Thyroid gland (tissue), 4 donors: ENCODE data around the gene TANGO2.

Experiments used
- POLR2A ChIP-seq, 2 donors: fragments of 450-650 bp; IDR thresholded peaks; one replicate each; pipeline ENCODE4 v1.6.1; 2017; ENCODE audit warnings: antibody characterized with exemption in 2 of 2, mild to moderate bottlenecking in 2 of 2, moderate library complexity in 1 of 2
- TF ChIP-seq, protein P1 (sequence below), 6 experiments: fragments of 200-600 bp in 3 of 6; fragments of 450-650 bp in 3 of 6; sonication (generic) in 3 of 6; IDR thresholded peaks; one replicate each; pipeline ENCODE4 v1.5.1; 2016 to 2019; ENCODE audit warnings: antibody characterized with exemption in 6 of 6, mild to moderate bottlenecking in 2 of 6, inconsistent platforms in 1 of 6, moderate library complexity in 1 of 6

GRCh38 chr22:20031732-20032406, 11.0 kb downstream of the TANGO2 start:
- TF ChIP-seq, protein P1, sequence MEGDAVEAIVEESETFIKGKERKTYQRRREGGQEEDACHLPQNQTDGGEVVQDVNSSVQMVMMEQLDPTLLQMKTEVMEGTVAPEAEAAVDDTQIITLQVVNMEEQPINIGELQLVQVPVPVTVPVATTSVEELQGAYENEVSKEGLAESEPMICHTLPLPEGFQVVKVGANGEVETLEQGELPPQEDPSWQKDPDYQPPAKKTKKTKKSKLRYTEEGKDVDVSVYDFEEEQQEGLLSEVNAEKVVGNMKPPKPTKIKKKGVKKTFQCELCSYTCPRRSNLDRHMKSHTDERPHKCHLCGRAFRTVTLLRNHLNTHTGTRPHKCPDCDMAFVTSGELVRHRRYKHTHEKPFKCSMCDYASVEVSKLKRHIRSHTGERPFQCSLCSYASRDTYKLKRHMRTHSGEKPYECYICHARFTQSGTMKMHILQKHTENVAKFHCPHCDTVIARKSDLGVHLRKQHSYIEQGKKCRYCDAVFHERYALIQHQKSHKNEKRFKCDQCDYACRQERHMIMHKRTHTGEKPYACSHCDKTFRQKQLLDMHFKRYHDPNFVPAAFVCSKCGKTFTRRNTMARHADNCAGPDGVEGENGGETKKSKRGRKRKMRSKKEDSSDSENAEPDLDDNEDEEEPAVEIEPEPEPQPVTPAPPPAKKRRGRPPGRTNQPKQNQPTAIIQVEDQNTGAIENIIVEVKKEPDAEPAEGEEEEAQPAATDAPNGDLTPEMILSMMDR (IDR thresholded peaks at IDR 0.05): no peak
- TF ChIP-seq POLR2A (IDR thresholded peaks at IDR 0.05): no peak
